Measurements from ENCODE around the gene SIAH3. TPM values are rescaled to one million over a fixed set of nuclear protein-coding genes. Genes with fewer than 3 reads are reported as not detected.
"Not testable (repeated sequence)": the region's sequence is repeated elsewhere in the genome, so short reads cannot be mapped to it uniquely, and the experiment has no call there.

The SIAH3 gene, protein sequence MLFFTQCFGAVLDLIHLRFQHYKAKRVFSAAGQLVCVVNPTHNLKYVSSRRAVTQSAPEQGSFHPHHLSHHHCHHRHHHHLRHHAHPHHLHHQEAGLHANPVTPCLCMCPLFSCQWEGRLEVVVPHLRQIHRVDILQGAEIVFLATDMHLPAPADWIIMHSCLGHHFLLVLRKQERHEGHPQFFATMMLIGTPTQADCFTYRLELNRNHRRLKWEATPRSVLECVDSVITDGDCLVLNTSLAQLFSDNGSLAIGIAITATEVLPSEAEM
- not detected for total RNA-seq
- long read RNA-seq, result 0 reads

- intact Hi-C loops (cut with DNase I), result no loop called here
These were observed at the start of gene SIAH3 for GRCh38 chr13:45851171-45851921. Gene SIAH3 (minus strand): TSS chr13:45851753. CDS start chr13:45851629, 124 bp downstream.

GRCh38 chr13:45899406-45899805 lies 47.9 kb upstream of the SIAH3 start:
- intact Hi-C loops (cut with DNase I), result no loop called here
- DNase-seq (ENCODE audit: low spot score), result no peak

More at GRCh38 chr13:45851171-45851921, at the start of gene SIAH3:
- DNase-seq (ENCODE audit: low spot score), result no peak

DNA sequence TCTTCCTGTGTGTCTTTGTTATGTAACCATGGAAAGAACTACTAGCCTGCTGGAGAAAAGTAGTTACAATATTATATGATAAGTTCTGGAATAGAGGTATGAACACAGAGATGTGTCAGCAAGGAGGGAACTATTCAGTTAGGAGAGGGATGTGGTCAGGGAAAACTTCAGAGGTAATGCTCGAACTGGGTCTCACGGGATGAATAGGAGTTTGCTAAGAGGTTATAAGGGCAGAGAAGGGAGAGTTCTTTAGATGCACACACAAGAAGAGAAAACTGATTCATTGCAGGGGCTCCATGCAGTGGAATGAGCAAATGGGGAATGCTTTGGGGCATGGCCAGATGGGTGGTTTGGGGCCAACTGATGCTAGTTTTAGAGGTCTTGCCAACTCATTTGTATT lies 46.0 kb upstream of the SIAH3 start:
- intact Hi-C loops (cut with DNase I), result no loop called here
- DNase-seq (ENCODE audit: low spot score), result no peak

- DNase-seq (ENCODE audit: low spot score), result no peak
- intact Hi-C loops (cut with DNase I), result no loop called here
These were observed 44.7 kb upstream of the SIAH3 start for GRCh38 chr13:45896285-45896684.

GRCh38 chr13:45895881-45896280 lies 44.3 kb upstream of the SIAH3 start:
- DNase-seq (ENCODE audit: low spot score), result no peak
- intact Hi-C loops (cut with DNase I), result no loop called here

GRCh38 chr13:45892513-45892912 lies 41.0 kb upstream of the SIAH3 start:
- intact Hi-C loops (cut with DNase I), result no loop called here
- no peak for DNase-seq (ENCODE audit: low spot score)

DNA sequence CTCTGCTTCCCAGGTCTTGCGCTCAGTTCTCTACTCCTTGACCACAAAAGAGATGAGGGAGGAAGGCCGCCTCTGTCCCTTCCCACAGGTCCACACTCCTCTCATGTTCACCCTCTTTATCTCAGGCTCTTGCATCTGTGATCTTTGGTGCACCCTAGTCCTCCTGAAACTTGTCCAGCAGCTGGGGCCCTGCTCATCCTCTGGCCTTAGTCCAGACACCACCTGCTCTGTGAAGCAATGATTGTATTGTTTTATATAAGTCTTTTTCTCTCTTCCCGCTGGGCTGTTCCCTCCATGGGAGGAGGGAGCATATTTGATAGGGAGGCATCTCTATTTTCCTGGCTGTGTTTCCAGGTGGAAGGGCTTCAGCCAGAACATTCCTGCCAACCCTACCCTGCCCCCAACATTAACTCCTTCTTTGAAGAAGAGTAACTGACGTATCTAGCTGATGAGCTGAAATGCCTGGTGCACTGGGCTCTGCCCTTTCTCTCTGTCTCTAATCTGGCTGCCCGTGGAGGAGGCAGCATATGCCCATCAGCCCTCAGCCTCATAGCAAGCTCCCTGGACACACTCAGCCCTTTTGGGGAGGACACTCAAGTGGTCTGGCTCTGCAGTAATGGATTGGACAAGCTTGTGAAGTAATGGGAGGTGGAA lies 38.2 kb upstream of the SIAH3 start:
- intact Hi-C loops (cut with DNase I), result loop anchor here (10.0 kb wide), 1 partner anchor 265 kb away; no protein-coding TSS in a partner anchor
- no peak for DNase-seq (ENCODE audit: low spot score)

DNA sequence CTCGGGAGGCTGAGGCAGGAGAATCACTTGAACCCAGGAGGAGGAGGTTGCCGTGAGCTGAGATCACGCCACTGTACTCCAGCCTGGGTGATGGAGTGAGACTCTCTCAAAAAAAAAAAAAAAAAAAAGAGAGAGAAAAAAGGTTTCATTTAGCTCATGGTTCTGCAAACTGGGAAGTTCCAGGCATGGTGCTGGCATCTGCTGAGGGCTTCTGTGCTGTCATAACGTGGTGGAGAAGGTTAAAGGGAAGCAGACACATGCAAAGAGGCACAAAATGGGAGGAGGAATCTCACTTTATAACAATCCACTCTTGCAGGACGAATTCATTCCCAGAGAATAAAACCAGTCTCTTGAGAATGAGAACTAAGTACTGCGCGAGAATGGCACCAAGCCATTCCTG lies 34.9 kb upstream of the SIAH3 start:
- DNase-seq (ENCODE audit: low spot score), result no peak
- intact Hi-C loops (cut with DNase I), result loop anchor here (10.0 kb wide), 1 partner anchor 262 kb away; no protein-coding TSS in a partner anchor

DNA sequence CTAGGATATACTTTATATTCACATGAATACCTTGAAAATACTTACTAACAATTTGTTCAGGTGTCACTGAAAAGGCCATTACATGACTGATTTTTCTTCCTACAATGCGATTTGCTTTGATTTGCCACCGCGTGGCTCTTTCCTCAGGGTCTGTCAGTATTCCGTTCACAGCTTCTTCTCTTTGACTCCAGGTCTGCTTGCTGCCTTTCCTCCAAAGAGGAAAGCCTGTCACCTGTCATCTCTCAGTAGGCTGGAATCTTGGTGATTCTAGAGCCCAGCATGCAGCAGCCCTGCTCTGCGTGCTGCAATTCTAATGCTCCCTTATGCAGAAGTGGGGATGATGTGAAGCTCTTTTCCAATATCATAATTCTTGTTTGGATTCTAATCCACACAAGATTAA lies 33.6 kb upstream of the SIAH3 start:
- no peak for DNase-seq (ENCODE audit: low spot score)
- intact Hi-C loops (cut with DNase I), result loop anchor here (10.0 kb wide), 1 partner anchor 260 kb away; no protein-coding TSS in a partner anchor

GRCh38 chr13:45882626-45883025 lies 31.1 kb upstream of the SIAH3 start:
- DNase-seq (ENCODE audit: low spot score), result no peak
- intact Hi-C loops (cut with DNase I), result loop anchor here (10.0 kb wide), 1 partner anchor 258 kb away; no protein-coding TSS in a partner anchor

DNA sequence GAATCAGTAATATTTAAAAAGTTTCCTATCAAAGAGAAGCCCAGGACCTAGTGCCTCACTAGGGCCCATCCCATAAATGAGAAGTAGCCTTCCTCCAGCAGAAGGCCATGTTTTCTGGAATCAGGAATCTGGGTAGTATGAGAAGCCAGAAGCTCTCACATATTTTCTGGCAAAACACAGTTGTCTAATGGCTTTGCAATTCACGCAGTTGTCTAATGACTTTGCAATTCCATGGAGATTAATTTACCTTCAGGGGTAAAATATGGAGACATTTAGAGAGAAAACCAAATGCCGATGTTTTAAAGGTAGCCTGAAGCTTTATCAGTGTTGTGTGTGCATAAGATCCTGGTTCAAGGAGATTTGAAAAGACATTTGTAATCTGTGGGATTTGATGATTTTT lies 29.8 kb upstream of the SIAH3 start:
- no peak for DNase-seq (ENCODE audit: low spot score)
- intact Hi-C loops (cut with DNase I), result loop anchor here (10.0 kb wide), 1 partner anchor 257 kb away; no protein-coding TSS in a partner anchor

DNA sequence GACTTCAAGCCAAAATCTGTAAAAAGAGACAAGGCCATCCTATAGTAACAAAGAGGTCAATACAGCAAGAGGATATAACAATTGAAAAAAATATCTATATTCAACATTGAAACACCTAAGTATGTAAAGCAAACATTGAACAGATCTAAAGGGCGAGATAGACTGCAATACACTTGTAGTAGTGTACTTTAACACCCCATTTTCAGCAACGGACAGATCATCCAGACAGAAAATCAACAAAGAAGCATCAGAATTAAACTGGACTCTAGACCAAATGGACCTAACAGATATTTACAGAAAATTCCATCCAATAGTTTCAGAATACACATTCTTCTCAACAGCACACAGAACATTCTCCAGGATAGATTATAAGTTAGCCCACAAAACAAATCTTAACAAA lies 28.7 kb upstream of the SIAH3 start:
- DNase-seq (ENCODE audit: low spot score), result no peak
- intact Hi-C loops (cut with DNase I), result loop anchor here (10.0 kb wide), 1 partner anchor 255 kb away; no protein-coding TSS in a partner anchor

- intact Hi-C loops (cut with DNase I), result loop anchor here (10.0 kb wide), 1 partner anchor 255 kb away; no protein-coding TSS in a partner anchor
- peak; percentile 78 for DNase-seq (ENCODE audit: low spot score)
These were observed 28.1 kb upstream of the SIAH3 start for GRCh38 chr13:45879666-45880065.

DNA sequence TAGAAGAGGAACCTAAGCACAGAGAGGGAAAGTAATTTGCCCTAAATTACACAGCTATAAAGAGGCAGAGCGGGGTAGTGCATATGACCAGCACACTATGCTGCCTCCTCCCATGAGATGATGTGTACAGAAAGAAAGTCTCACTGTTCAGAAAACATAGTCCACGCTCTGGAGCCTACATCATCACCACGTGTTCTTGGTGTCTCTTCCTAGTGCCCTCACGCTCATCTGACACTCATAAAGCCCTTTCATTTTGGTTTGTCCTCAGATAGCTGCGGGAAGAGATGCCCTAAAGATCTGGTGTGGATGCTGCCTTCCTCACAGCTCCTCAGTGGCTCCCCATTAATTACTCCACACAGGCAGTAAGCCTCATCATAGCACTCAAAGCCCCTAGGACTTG lies 27.4 kb upstream of the SIAH3 start:
- no peak for DNase-seq (ENCODE audit: low spot score)
- intact Hi-C loops (cut with DNase I), result no loop called here

- DNase-seq (ENCODE audit: low spot score), result no peak
- intact Hi-C loops (cut with DNase I), result no loop called here
These were observed 25.2 kb upstream of the SIAH3 start for GRCh38 chr13:45876781-45877180.

DNA sequence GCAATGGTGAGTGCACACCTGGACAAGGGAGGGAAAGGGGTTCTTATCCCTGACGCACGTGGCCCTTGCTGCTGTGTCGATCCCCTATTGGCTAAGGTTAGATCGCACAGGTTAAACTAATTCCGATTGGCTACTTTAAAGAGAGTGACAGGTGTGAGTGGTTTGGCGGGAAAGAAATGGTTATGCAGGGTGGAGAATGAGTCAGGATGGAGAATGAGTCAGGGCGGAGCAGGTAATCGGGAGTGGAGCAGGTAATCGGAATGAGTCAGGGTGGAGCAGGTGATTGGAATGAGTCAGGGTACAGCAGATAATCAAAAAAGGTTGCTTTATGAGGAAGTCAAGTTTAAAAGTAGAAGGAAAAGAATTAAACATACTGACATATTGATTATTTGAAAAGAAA lies 24.4 kb upstream of the SIAH3 start:
- intact Hi-C loops (cut with DNase I), result no loop called here
- no peak for DNase-seq (ENCODE audit: low spot score)

DNA sequence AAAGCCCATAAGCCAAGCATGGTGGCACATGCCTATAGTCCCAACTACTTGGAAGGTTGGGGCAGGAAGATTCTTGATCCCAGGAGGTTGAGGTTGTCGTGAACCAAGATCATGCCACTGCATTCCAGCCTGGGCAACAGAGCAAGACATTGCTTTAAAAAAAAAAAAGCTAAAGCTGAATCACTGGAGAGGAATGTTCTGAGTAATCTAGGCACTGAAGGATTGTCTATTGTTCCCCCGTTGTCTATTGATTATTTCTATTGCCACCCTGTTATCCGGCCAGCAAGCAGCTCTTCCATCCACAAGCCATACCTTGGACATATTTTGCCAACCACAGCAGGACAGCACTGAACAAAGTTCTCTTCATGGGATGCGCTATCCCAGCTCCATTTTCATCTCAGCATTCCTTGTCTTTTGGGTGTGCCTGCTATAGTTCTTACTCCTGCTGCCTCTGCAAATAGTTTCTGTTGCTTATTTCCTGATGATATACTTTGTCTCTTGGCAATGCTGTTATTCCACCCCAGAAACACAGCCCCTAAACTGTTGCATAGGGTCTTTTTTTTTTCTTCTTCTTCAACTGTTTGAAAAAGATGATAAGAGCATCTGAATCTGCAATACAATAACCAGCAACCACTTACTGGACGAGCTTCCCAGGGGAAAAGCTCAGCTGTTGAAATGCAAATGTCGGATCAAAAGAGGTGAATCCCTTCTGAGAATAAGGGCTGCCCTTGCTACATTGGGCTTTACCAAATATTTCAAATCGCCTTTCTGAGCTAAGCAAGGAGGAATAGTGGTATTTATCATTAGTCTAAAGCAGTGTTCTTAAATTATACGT lies 22.2 kb upstream of the SIAH3 start:
- intact Hi-C loops (cut with DNase I), result no loop called here
- no peak for DNase-seq (ENCODE audit: low spot score)

DNA sequence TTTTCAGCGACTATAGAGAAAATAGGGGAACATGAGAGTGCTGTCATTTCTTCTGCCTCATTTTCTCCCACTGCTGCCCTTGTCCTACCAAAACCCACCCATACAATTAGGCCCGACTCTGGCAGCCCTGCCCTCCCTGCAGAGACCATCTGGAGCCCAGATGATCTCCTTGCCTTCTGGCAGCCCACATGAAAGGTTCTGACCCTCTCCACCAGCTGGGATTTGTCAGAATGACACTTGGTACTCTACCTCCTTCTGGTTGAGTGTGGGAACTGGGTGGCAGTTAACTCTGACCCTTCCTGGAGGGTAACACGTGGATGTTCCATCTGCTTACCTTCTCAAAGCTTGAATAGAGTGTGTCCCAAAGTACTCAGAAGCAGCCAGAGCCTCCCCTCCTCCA lies 21.0 kb upstream of the SIAH3 start:
- intact Hi-C loops (cut with DNase I), result no loop called here
- DNase-seq (ENCODE audit: low spot score), result no peak

- DNase-seq (ENCODE audit: low spot score); intact Hi-C loops (cut with DNase I): not testable (repeated sequence)
These were observed 19.6 kb upstream of the SIAH3 start for GRCh38 chr13:45871201-45871600.
